BLaER1 (cell line): ENCODE measurements around the gene CEP85L.

Experiments used
- H3K27ac ChIP-seq: shearing (Covaris generic); formaldehyde crosslinking; 2 replicates; pipeline ENCODE4 v1.8.1; 2022
- H3K27me3 ChIP-seq: shearing (Covaris generic); formaldehyde crosslinking; 2 replicates; pipeline ENCODE4 v1.8.1; 2022
- H3K36me3 ChIP-seq: shearing (Covaris generic); formaldehyde crosslinking; 2 replicates; pipeline ENCODE4 v1.8.1; 2022
- H3K4me1 ChIP-seq: shearing (Covaris generic); formaldehyde crosslinking; 2 replicates; pipeline ENCODE4 v1.8.1; 2022
- H3K4me2 ChIP-seq: shearing (Covaris generic); formaldehyde crosslinking; 2 replicates; pipeline ENCODE4 v1.8.1; 2022
- H3K4me3 ChIP-seq: shearing (Covaris generic); formaldehyde crosslinking; 2 replicates; pipeline ENCODE4 v1.8.1; 2022
- H3K9ac ChIP-seq: shearing (Covaris generic); formaldehyde crosslinking; 2 replicates; pipeline ENCODE4 v1.8.1; 2022
- H3K9me3 ChIP-seq: shearing (Covaris generic); formaldehyde crosslinking; 2 replicates; pipeline ENCODE4 v1.8.1; 2022
- H4K20me1 ChIP-seq: shearing (Covaris generic); formaldehyde crosslinking; 2 replicates; pipeline ENCODE4 v1.8.1; 2022
- Cebpa-rat ChIP-seq: shearing (Covaris generic); IDR thresholded peaks from 2 replicates; pipeline ENCODE4 v1.8.1; 2022

Gene CEP85L

GRCh38 chr6:118489990-118490389, 161.4 kb downstream of the CEP85L start:
- Histone ChIP-seq H3K9me3 (peaks cover 30% of the 10 kb centered on the region), H3K27ac (no peak overlapping the region), H3K4me2 (no peak overlapping the region), H3K27me3 (no peaks in the 10 kb centered on the region), H3K4me1 (no peaks in the 10 kb centered on the region), H3K36me3 (peaks cover 24% of the 10 kb centered on the region), H3K9ac (no peak overlapping the region), H4K20me1 (no peaks in the 10 kb centered on the region), H3K4me3 (no peak overlapping the region)
- no peak for TF ChIP-seq Cebpa-rat

- no peak overlapping the region for H3K4me3 ChIP-seq
- H3K9me3 ChIP-seq: peaks cover 30% of the 10 kb centered on the region
- H3K4me2 ChIP-seq: no peak overlapping the region
- H3K36me3 ChIP-seq: peaks cover 24% of the 10 kb centered on the region
- no peaks in the 10 kb centered on the region for H3K27me3 ChIP-seq
- H4K20me1 ChIP-seq: no peaks in the 10 kb centered on the region
- no peaks in the 10 kb centered on the region for H3K4me1 ChIP-seq
- H3K27ac ChIP-seq: no peak overlapping the region
- H3K9ac ChIP-seq: no peak overlapping the region
- no peak for TF ChIP-seq Cebpa-rat
Observed at GRCh38 chr6:118488631-118489030, 162.8 kb downstream of the CEP85L start.

GRCh38 chr6:118485601-118486550, 165.5 kb downstream of the CEP85L start:
- Histone ChIP-seq H3K9ac (no peak overlapping the region), H3K4me3 (no peak overlapping the region), H4K20me1 (no peaks in the 10 kb centered on the region), H3K4me2 (no peak overlapping the region), H3K4me1 (no peaks in the 10 kb centered on the region), H3K36me3 (peaks cover 24% of the 10 kb centered on the region), H3K9me3 (peaks cover 30% of the 10 kb centered on the region), H3K27ac (no peak overlapping the region), H3K27me3 (no peaks in the 10 kb centered on the region)
- peak; percentile 32; the same call in 1 of the 2 replicates for TF ChIP-seq Cebpa-rat

GRCh38 chr6:118476551-118476950, 174.8 kb downstream of the CEP85L start:
- Histone ChIP-seq H3K4me1 (no peaks in the 10 kb centered on the region), H3K27me3 (no peaks in the 10 kb centered on the region), H3K4me2 (no peak overlapping the region), H3K9ac (no peak overlapping the region), H4K20me1 (no peaks in the 10 kb centered on the region), H3K4me3 (no peak overlapping the region), H3K36me3 (0 out of 2 replicates have a peak, but pooled peaks cover 3% of the 10 kb centered on the region), H3K27ac (no peak overlapping the region), H3K9me3 (no peaks in the 10 kb centered on the region)
- no peak for TF ChIP-seq Cebpa-rat

- no peak for TF ChIP-seq Cebpa-rat
- H3K9me3 ChIP-seq: no peaks in the 10 kb centered on the region
- no peaks in the 10 kb centered on the region for H3K36me3 ChIP-seq
Observed at GRCh38 chr6:118473266-118473665, 178.1 kb downstream of the CEP85L start.

GRCh38 chr6:118469468-118469867, 181.9 kb downstream of the CEP85L start:
- Histone ChIP-seq H3K9ac (no peak overlapping the region), H3K36me3 (0 out of 2 replicates have a peak, but pooled peaks cover 7% of the 10 kb centered on the region)

More at GRCh38 chr6:118473266-118473665, 178.1 kb downstream of the CEP85L start:
- no peaks in the 10 kb centered on the region for H4K20me1 ChIP-seq
- H3K4me2 ChIP-seq: no peak overlapping the region
- no peak overlapping the region for H3K27ac ChIP-seq
- no peaks in the 10 kb centered on the region for H3K4me1 ChIP-seq
- H3K4me3 ChIP-seq: no peak overlapping the region
- no peaks in the 10 kb centered on the region for H3K27me3 ChIP-seq
- H3K9ac ChIP-seq: no peak overlapping the region

GRCh38 chr6:118468682-118469465, 182.5 kb downstream of the CEP85L start:
- Histone ChIP-seq H3K27ac (no peak overlapping the region), H3K27me3 (no peaks in the 10 kb centered on the region), H3K36me3 (0 out of 2 replicates have a peak, but pooled peaks cover 7% of the 10 kb centered on the region), H3K4me1 (no peaks in the 10 kb centered on the region), H3K9me3 (no peaks in the 10 kb centered on the region), H3K4me2 (no peak overlapping the region), H3K4me3 (no peak overlapping the region), H4K20me1 (no peaks in the 10 kb centered on the region), H3K9ac (no peak overlapping the region)
- TF ChIP-seq Cebpa-rat: no peak

More at GRCh38 chr6:118469468-118469867, 181.9 kb downstream of the CEP85L start:
- Histone ChIP-seq H3K9me3 (no peaks in the 10 kb centered on the region), H3K27me3 (no peaks in the 10 kb centered on the region), H4K20me1 (no peaks in the 10 kb centered on the region), H3K27ac (no peak overlapping the region), H3K4me2 (no peak overlapping the region), H3K4me1 (no peaks in the 10 kb centered on the region), H3K4me3 (no peak overlapping the region)
- TF ChIP-seq Cebpa-rat: no peak

- H4K20me1 ChIP-seq: no peaks in the 10 kb centered on the region
- H3K27ac ChIP-seq: no peak overlapping the region
- TF ChIP-seq Cebpa-rat: no peak
- no peak overlapping the region for H3K4me2 ChIP-seq
- H3K4me3 ChIP-seq: no peak overlapping the region
- H3K36me3 ChIP-seq: 0 out of 2 replicates have a peak, but pooled peaks cover 7% of the 10 kb centered on the region
- H3K4me1 ChIP-seq: no peaks in the 10 kb centered on the region
- H3K9me3 ChIP-seq: no peaks in the 10 kb centered on the region
- H3K9ac ChIP-seq: no peak overlapping the region
- H3K27me3 ChIP-seq: no peaks in the 10 kb centered on the region
Observed at GRCh38 chr6:118467181-118467580, 184.2 kb downstream of the CEP85L start.

GRCh38 chr6:118464620-118465019, 186.8 kb downstream of the CEP85L start:
- Histone ChIP-seq H3K9ac (no peak overlapping the region), H3K36me3 (0 out of 2 replicates have a peak, but pooled peaks cover 7% of the 10 kb centered on the region), H3K4me3 (no peak overlapping the region), H3K27me3 (no peaks in the 10 kb centered on the region), H3K4me2 (no peak overlapping the region), H4K20me1 (no peaks in the 10 kb centered on the region), H3K4me1 (no peaks in the 10 kb centered on the region), H3K9me3 (no peaks in the 10 kb centered on the region), H3K27ac (no peak overlapping the region)
- no peak for TF ChIP-seq Cebpa-rat
